NCI-H2227 (cell line): ENCODE results near the gene AGR3.

Experiments used
- DNase-seq: peaks from one replicate; lab custom pipeline; 2025; ENCODE audit not compliant: unreplicated experiment; lab: John Stamatoyannopoulos, UW

Gene AGR3

DNA sequence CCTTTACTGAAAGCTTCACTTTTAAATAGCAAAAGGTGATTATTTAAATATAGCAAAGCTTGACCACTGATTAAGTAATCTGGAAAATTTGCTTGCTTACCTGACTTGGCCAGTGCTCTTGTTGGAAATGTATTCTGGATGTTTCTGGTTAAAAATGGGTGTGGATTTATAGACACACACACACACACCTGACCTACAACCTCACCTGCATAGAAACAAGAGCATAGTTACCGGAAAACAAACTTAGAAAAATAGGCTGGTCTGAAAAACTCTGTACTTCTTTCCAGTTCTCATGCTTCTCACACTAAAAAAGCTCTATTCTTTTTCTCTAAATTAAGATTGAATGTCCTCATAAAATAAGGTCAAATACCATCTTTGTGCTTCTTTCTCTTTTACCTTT is at the start of gene AGR3:
Gene AGR3 (minus strand): TSS at position 140 of the 400 bp plus-strand sequence. CDS start 3,365 bp downstream, outside the sequence.
- DNase-seq: no peak

DNA sequence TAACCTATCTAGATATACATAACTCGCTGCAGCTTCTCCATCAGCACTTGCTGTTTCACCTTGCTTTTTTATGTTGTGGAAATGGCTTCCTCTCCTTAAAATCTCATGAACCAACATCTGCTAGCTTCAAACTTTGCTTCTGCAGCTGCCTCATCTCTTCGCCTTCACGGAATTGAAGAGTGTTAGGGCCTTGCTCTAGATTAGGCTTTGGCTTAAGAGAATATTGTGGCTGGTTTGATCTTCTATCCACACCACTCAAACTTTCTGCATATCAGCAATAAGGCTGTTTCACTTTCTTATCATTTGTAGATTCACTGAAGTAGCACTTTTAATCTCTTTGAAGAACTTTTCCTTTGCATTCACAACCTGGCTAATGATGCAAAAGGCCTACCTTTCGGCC is 49.2 kb upstream of the AGR3 start:
- no peak for DNase-seq

DNA sequence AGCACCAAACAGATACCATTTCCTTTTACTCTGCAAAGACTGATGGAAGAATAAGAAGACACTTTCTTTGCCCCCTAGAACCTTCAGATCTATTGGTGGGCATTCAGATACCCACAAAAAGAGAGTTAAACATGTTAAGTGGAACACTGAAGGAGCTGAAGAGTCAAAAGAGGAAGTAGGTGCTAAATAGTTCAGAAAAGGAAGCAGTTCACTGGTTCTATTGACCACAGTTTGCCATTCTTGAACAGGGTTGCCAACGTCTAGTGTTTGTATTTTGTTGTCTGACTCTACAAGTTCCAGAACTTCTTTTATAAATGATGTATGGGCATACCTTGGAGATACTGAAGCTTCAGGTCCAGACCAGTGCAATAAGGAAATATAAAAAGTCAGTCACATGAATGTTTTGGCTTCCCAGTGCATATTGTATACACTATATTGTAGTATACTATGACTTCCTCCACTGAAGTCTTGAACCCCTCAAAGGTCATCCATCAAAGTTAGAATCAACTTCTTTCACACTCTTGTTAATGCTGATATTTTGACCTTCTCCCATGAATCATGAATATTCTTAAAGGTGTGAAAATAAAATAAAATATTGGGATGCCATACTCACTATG is 47.5 kb upstream of the AGR3 start:
- DNase-seq: no peak

DNA sequence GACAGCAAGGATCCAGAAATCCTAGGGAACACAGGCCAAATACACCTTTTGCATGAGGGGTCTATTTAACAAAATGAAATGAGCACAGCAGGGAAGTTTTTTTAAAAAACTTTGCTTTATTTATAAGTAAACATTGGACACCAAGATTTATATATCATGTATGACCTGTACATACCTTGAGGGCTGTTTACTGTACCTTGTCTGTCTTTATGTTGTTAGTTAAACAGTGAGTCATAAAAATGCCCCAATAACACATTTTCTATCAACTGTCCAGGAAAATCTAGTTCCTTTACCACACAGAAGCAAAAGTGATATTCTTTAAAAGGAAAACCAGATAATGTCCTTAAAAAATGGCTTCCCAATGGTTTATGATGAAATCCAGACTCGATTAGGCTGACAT is 45.1 kb upstream of the AGR3 start:
- no peak for DNase-seq

DNA sequence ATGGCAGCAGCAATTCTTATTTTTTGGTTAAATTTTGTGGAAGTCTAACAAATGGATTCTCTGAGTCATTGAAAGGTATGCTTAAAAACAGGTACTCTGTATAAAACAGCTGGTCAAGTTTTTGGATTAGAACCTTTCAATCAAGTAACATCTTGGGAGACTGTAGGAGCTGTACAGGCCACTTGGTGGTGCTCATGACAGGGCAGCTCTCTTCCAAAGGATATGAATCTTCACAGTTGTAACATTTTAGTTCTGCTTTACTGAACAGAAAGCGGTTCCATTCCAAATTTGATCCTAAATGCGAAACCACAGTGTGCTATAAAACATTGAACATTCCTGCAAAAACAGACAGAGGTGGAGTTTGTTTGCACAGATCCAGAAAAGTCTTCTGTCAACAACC is 44.5 kb upstream of the AGR3 start:
- DNase-seq: no peak

DNA sequence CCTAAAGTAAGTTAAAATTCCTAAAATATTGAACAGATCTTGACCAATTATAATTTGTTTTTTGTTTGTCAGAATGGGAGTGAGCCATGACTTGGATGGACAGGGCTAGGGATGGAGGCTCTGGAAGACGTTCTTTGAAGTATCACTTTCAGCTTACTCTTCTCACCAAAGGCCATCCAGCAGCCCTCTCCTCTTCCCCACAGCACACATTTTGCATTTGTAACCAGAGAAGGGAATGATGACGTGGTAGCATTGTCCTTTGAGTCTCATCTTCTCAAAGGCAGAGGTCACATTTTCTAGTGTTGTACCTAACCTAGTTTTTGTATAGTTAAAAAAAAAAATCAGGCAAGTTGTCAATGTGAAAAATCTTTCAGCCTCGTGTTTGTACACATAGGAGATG is 43.8 kb upstream of the AGR3 start:
- no peak for DNase-seq

DNA sequence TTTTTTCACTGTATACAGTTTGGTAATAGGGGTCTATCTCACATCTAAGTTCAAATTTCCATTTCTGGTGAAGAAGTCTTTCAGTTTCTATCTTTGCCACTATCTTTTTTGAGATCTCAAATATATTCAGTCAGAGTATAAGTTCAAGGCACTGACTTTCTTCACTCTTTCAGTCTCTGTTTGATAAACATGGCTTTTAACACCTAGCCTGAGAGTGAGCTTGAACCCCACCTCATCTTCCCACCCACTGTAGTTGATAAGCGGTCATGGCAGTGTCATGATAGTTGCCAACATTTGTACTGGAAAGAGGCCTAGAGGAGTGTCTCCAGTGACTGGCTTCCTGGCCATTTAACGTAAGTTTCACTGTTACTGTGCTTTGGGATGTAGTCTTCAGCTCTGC is 41.2 kb upstream of the AGR3 start:
- DNase-seq: no peak

DNA sequence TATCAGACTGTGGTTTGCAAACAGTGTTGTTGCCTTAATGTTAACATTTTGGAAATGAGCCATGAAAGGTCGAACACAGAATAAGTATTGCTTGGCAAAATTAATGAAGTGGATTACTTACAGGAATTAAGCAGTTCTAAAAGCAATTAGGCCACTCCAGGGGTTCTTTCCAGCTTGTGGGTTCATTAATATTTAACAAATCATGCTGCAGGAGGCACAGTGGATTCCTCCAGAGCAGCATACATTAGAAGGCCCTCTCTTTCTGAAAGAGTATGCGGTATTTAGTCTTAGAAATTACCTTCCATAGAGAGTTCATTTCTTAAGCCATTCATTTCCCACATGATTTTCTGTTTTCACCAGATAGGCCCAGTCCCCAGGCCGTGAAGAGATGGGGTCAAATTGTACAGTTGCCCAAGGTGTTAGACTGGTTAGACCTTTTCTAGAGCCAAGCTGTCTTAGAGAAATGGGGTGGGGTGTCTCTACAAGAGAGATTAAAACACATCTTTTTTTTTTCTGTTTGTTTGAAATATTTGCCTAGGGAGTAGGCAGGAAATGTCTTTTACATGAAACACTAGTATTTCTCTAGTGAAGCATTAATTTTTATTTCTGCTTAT is 40.0 kb upstream of the AGR3 start:
- no peak for DNase-seq

DNA sequence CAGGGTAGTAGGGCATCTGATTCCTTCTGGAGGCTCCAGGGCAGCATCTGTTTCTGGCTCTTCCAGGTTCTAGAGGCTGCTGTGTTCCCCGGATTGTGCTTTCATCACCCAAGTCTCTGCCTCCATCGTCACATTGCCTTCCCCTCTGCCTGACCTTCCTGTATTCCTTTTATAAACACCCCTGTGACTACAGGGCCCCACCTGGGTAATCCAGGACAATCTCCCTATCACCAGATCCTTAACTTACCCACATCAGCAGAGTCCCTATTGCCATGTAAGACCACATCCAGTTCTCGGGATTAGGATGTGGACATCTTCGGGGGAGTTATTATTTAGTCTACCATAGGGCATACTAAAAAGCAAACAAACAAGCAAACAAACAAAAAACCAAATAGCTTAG is 39.4 kb upstream of the AGR3 start:
- DNase-seq: no peak

DNA sequence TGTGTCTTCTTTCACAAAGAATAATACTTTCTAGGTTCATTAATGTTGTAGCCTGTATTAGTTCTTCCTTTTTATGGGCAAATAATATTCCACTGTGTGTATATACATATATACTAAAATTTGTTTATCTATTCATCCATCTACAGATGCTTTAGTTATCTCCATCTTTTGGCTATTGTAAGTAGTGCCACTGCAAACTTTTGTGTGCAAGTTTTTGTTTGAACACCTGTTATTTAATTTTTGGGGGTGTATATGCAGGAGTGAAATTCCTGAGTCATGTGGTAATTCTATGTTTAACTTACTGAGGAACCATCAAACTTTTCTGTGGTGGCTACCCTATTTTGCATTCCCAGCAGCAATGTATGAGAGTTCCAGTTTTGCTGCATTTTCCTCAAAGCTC is 37.7 kb upstream of the AGR3 start:
- DNase-seq: no peak

DNA sequence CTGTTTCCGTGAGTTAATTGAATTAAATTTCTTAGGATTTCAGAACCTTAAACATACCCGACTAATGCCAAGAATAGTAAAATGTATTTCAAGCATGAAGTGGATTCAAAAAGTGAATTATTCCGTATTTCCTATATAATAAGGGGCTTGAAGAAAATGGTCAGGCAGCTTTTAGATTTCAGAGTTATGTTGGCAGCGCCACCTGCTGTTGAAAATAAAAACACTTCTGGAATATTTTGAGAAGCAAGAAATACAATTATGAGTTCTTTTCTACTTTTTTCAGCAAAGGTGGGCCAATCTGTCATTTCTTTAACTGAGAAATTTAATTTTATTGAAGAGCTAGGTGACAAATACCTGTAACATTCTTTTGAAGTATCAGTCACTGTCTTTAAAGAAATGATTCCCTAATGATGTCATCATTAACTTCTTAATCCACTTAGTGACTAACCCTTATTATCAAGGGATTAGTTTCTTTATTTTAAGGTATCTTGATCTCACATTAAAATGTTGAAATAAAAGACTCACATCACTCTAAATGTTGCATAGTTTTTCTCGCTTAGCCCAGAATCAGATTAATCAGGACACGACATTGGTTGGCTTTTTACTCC is 36.6 kb upstream of the AGR3 start:
- peak; percentile 52 for DNase-seq

DNA sequence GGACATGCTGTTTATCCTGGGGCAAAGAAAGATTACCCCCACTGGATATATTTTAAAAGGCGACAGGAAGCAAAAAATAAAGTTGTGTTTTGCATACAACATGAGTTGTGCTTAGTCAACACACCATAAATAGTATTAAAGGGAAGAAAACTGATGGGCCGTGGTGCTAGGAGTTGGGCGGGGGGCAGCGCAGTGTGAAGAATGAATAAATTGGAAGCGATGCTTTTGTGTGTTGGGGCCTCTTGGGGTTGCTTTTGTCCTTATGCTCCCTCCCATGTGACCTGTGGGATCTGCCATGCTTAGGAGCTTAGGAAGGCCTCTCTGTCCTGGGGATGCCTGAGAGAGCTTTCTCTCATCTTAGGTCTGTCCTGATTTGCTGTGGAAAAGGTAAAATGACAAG is 35.0 kb upstream of the AGR3 start:
- DNase-seq: no peak

DNA sequence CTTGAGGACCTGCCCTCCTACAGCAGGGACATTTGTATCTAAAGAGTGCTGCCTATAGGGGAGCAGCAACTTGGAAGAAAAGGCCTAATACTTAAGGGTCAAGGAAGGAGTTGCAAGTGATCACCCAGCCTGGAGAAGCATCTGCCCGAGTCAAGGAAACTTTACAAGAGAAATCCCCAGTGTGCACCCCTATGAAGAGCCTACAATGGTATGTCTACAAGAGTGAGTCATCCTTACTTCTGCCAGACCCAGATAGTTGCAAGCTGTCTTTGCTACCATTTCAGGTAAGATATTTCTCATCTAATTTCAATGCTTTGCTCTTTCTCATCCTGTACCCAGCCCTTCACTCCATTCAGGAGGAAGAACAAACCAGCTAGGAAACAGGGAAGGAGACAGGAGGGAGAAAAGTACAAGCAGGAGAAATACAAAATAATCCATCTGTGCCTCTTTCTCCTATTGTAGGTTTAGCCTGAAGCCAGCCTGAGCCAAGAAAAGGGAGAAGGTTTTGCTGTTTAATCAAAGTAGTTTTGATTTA is 34.4 kb upstream of the AGR3 start:
- DNase-seq: no peak

DNA sequence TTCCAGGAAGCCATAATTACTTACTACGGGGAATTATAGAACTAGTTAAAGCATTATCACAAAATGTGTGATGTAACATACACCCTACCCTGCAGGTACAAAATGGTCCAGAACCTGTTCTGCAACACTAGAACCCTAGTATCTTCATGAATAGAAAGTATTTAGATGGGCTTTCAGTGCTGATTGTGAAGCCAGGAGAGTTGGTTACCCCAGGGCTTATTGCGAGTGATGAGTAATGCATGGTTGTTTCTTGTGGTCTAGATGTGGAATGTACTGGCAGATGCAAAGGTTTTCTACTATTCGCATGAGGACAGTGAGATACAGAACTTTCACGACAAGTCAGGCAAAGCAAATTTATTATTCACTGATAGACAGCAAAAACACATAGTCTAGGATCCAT is 33.6 kb upstream of the AGR3 start:
- no peak for DNase-seq

DNA sequence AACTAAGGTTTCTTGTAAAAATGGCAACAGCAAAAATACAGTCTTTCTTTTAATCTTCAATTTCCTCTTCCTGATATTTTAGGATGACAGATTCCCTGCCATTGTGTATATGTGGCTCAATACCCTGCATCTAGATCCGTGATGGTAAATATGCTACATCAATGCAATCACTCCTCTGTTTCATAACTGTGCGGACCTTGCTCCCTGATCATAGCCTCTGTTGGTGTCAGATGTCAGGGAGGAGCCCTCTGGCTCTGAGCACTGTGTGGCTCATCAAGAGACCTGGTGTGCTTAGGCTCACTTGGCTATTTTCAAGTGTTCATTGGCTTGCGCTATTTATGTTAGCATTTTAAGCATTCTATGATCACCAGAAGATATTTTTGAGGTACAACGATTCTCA is 33.0 kb upstream of the AGR3 start:
- no peak for DNase-seq

DNA sequence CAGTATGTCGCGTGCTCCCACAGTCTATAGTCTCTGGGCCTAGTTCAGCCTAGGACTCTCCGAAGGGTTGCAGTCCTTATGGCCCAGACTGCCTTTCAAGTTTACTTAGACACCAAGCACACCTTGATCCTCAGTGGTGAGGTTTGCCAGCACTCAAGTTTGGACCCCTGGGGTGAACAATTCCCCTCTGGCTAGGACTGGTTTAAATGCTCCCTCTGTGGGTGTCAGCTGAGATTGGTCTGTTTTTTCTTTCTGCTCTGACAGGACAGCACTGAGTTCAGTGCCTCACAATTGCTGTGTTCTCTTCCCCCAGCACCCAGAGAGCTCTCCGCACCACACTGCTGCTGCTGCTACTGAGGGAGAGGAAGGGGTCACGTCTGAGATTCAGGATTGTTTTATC is 31.9 kb upstream of the AGR3 start:
- DNase-seq: no peak

DNA sequence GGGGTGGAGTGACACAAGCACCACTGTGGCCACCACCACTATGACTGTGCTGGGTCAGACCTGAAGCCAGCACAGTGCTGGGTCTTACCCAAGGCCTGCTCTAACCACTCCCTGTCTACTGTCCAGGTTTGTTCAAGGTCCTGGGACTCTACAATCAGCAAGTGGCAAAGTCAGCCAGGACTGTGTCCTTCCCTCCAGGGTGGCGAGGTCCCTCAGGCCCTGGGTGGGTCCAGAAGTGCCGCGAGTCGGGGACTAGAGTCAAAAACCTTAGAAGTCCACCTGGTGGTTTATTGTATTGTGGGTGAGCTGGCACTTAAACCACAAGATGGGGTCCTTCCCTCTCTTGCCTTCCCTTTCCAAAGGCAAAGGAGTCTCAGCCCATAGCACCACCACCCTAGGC is 30.8 kb upstream of the AGR3 start:
- DNase-seq: no peak

DNA sequence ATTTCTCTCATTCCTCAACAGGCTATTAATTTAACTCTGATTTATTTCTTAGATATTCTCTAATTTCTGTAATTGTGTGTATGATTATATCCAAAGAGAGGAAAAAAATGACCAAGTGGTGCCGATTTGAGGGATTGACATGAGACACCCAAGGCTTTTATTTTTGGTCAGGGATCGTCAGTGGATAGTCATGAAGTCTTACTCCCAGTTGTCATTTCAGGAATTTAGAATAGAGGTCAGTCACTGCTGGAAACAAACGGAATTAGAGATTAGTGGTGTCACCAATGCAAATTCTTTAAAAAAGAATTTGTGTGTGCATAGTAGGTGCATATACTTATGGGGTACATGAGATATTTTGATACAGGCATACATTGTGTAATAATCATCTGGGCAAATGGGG is 26.8 kb upstream of the AGR3 start:
- DNase-seq: no peak

DNA sequence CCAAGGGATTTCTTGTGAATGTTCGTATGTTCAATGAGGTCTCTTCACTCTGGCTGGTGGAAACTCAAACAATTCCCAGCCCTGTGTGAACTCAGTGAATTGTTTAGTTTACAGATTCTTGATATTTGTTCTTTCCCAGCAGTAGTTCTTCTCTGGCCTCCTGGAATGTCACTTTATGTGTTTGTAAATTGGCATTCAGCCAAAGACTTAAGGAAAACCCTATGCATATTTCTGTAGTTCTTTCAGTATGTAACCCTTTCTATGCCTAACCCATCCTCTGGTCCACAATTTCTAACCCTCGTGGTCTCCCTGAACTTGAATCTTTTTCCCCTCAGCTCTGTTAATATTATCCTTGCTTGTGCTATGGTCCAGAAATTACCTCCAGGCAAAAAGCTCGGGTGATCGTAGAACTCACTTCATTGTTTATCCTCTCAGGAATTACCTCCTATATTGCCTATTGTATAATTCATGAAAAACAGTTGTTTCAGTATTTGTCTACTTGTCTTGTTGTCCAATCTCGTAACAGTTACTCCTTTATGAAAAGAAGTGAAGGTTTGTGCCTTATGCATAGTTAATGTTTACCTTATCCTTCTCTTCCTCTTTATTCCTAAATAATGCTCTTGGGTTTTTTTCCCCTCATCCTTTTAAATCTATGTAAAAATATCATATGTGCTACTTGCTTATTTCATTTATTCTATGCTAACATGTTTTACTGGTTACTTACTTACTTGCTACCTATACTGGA is 23.7 kb upstream of the AGR3 start:
- DNase-seq: no peak

DNA sequence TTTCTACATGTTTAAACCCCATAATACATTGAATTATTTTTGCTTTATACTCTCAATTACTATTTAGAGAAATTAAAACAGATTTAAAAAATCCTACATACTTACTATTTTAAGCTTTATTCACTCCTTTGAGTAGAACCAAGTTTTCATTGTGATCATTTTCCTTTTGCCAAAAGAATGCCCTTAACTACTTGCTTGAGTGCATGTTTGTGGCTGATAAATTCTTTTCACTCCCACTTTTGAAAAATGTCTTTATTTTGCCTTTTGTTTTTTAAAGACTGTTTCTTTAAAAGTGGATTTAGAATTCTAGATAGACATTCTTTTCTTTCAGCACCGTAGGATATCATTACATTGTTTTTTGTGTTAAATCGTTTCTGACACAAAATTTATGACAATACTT is 22.3 kb upstream of the AGR3 start:
- DNase-seq: no peak

DNA sequence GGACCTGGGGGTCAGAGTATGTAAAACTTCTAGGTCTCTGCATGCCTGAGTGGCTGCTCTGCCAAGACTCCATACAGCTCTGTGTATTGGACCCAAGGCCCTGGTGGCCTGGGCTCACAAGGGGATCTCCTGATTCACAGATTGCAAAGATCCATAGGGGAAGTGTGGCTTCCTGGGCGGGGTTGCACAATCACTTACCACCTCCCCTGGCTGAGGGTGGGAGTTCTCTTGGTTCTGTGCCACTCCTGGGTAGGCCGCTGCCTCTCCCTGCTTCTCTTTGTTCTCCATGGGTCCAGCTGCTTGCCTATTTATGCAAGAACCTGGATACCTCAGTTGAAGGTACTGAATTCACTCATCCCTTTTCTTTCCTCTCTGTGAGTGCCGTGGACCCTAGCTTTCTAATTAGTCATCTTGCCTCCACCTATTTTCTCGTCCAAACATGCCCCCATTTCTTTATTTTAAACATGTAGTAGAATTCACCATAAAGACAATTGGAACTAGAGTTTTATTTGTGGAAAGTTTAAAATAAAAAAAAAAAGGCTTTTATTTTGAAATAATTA is 18.5 kb upstream of the AGR3 start:
- DNase-seq: no peak
